Measurements from ENCODE around the gene MST1R.

MST1R gene

DNA sequence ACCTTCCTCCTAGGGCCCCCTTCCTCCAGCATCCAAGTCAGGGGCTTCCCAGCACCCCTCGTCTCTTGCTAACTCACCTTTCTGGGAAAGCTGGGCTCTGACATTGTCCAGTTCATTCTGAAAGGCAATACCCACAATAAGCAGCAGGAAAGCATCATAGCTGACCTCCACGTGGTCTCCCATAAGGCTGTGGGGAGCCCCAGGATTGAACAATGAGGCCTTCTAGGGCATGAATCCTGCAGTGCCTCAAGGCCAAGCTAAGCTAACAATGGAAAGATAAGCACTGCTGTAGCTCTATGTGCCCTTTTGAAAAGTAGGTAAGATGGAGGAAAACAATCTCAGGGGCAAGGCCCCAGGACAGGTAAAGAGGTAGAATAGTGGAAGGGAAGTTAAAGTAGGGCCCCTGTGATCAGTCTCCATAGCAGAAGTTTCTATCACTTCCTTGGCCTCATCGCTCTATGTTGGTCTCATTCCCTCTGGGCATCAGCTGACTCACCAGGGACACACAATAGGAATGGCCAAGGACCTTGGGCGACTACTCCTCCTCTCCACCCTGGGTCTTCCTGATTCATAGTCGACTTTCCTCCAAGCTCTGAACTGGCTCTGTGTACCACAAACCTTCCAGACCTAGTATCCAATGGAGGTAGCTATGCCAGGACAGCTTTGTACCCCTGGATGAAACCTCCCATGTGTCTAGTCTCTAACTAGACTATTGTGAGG lies 59.0 kb downstream of the MST1R start:
- no peak overlapping the region for H3K27ac ChIP-seq
- H3K9ac ChIP-seq, result no peak overlapping the region
- no peaks in the 10 kb centered on the region for H3K9me3 ChIP-seq
- H4K20me1 ChIP-seq, result no peaks in the 10 kb centered on the region
- peaks cover 72% of the 10 kb centered on the region for H3K36me3 ChIP-seq
- no peaks in the 10 kb centered on the region; the same call in 1 of the 2 replicates for H3K27me3 ChIP-seq
- H3K4me3 ChIP-seq, result no peak overlapping the region
- H3K4me1 ChIP-seq, result peaks cover 24% of the 10 kb centered on the region
- no peak overlapping the region for H3K4me2 ChIP-seq
- no peak for TF ChIP-seq Cebpa-rat (IDR thresholded peaks at IDR 0.05)

DNA sequence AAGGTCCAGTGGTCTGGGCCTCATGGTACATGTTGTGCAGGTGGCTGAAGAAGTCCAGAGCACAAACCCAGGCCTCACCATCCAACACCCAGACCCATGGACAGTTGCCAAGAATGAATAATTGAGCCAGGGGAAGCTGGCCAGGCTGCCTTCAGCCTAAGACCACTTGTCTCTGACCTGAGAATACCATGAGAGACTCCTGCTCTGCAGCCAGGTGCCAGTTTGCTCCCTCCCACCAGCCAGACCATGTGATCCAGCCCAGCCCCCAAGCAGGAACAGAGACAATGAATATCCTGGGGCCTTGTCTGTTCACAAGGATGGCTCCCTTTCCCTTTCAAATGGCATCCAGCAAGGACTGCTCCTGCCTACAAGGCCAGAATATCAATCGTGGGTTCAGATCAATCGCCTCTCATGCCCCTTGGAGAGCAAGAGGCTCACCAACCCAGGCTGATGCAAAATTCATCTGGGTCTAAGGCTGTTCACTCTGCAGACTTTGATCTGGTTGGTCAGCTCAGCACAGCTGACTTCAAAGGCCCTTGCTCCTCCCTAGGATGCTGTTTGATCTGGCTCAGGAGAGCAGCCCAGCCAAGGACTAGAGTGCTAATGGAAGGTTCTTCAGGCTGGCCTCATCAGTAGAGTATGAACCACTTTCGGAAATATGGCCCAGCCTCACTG lies 60.7 kb downstream of the MST1R start:
- H3K9me3 ChIP-seq, result no peaks in the 10 kb centered on the region
- no peak overlapping the region for H3K4me3 ChIP-seq
- TF ChIP-seq Cebpa-rat (IDR thresholded peaks at IDR 0.05), result no peak
- no peak overlapping the region for H3K27ac ChIP-seq
- H3K9ac ChIP-seq, result no peak overlapping the region
- H3K27me3 ChIP-seq, result no peaks in the 10 kb centered on the region; the same call in 1 of the 2 replicates
- H3K36me3 ChIP-seq, result peaks cover 75% of the 10 kb centered on the region
- no peak overlapping the region for H3K4me2 ChIP-seq
- no peaks in the 10 kb centered on the region for H4K20me1 ChIP-seq
- peaks cover 37% of the 10 kb centered on the region for H3K4me1 ChIP-seq

DNA sequence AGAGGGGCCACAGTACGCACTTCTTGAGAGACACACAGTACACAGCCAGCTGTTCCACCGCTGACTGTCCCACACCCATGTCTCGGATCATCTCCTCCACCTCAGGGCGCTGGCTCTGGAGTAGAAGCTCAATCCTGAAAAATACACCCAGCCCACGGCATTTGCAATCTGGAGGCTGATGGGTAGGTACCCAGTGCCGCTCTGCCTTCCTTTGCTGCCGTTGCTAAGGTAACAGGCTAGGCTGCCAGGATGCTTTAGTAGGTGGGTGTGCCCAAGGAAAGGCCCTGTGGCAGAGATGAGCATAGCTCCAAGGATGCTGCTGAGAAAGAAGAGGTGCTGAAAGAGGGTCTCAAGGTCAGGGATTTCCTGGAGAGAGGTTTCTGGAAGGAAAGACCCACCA lies 61.9 kb downstream of the MST1R start:
- H3K36me3 ChIP-seq, result peaks cover 75% of the 10 kb centered on the region
- no peak overlapping the region for H3K4me3 ChIP-seq
- H4K20me1 ChIP-seq, result no peaks in the 10 kb centered on the region
- no peaks in the 10 kb centered on the region for H3K9me3 ChIP-seq
- H3K27ac ChIP-seq, result peak overlapping the region; percentile 79
- H3K4me2 ChIP-seq, result peak overlapping the region; percentile 69
- H3K9ac ChIP-seq, result no peak overlapping the region; the same call in 1 of the 2 replicates
- H3K4me1 ChIP-seq, result peaks cover 37% of the 10 kb centered on the region
- no peak for TF ChIP-seq Cebpa-rat (IDR thresholded peaks at IDR 0.05)
- no peaks in the 10 kb centered on the region; the same call in 1 of the 2 replicates for H3K27me3 ChIP-seq

DNA sequence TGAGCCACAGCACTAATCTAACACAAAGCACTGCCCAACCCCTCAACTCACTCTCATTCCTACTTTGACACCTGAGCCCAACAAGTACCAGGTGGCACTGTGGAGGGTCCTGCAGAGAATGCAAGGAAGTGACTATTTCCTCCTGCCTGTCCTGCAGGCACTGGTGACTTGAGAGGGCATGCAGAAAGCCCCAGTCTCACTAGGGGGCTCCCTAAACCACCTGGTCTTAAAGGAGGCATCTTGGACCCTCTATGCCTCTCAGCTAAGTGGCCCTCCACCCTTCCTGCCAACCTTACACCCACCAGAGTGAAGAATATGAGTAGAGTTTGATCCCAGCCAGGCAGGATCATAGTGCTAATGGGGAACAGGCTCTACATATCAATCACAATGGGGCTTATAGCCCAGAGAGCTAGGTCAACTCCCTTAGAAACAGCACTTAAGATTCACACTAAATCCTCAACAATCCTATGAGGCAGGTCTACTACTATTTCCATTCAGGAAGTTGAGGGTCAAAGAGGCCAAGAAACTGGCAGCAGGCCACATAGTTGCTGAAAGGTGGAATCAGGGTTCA lies 62.5 kb downstream of the MST1R start:
- H3K36me3 ChIP-seq, result peaks cover 75% of the 10 kb centered on the region
- H3K27ac ChIP-seq, result peak overlapping the region; percentile 79
- TF ChIP-seq Cebpa-rat (IDR thresholded peaks at IDR 0.05), result no peak
- H4K20me1 ChIP-seq, result no peaks in the 10 kb centered on the region
- peaks cover 37% of the 10 kb centered on the region for H3K4me1 ChIP-seq
- H3K9me3 ChIP-seq, result no peaks in the 10 kb centered on the region
- peak overlapping the region; percentile 69 for H3K4me2 ChIP-seq
- H3K9ac ChIP-seq, result peak overlapping the region; percentile 71; the same call in 1 of the 2 replicates
- H3K4me3 ChIP-seq, result 0 out of 2 replicates have a peak overlapping the region, but pooled peaks have one; percentile 2
- no peaks in the 10 kb centered on the region; the same call in 1 of the 2 replicates for H3K27me3 ChIP-seq

DNA sequence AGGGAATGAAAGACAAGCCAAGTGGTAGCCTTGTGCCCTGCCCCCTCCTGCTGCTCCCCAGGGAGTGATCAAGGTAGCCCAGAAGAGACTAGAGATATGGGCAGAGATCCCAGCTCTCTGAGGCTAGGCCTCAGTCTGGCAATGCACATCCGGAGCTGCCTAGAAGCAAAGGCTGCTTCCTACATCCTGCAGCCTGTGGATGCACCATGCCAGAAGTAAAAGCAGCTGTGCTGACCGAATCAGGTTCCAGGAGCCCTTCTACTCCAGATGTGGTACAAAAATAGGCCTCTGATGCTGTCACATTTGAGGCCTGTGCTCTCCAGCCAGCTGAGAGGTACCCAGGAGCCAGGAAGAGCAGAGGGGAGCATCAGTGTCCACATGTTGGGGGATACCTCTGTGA lies 63.3 kb downstream of the MST1R start:
- no peaks in the 10 kb centered on the region; the same call in 1 of the 2 replicates for H3K27me3 ChIP-seq
- H3K4me1 ChIP-seq, result peaks cover 37% of the 10 kb centered on the region
- no peaks in the 10 kb centered on the region for H3K9me3 ChIP-seq
- peaks cover 72% of the 10 kb centered on the region for H3K36me3 ChIP-seq
- H3K4me2 ChIP-seq, result peak overlapping the region; percentile 69
- H3K9ac ChIP-seq, result peak overlapping the region; percentile 71
- no peak for TF ChIP-seq Cebpa-rat (IDR thresholded peaks at IDR 0.05)
- no peaks in the 10 kb centered on the region for H4K20me1 ChIP-seq
- 0 out of 2 replicates have a peak overlapping the region, but pooled peaks have one; percentile 2 for H3K4me3 ChIP-seq
- H3K27ac ChIP-seq, result peak overlapping the region; percentile 79

DNA sequence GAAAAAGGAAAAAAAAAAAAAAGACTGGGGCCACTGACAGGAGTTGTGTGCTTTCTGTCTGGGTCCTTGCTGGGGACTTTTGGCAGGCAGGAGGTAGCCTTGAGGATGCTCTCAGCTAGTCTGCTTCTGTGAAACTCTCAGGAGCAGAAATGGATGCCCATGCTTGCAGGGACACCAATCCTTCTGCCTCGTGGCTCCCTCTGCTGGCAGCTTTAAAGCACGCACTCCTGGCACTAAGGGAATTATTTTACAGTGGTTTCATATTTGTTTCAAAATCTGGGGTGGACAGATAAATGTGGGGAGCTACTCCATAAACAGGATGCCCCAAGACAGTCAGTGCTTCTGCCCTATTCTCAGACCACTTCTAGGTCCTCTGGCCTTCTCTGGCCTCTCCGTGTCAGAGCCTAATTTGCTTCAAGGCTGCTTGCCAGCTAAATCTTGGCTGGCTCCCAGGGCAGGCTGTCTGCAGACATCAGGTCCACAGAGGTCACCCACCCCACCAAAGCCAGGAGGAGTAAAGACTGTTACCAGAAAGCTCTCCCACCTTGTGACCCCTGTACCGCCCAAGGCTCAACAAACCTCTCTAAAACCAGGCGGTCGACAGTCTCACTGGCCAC lies 64.4 kb downstream of the MST1R start:
- Histone ChIP-seq H3K9me3 (no peaks in the 10 kb centered on the region), H3K27ac (peak overlapping the region; percentile 79), H3K4me1 (peaks cover 37% of the 10 kb centered on the region), H3K27me3 (no peaks in the 10 kb centered on the region; the same call in 1 of the 2 replicates), H3K4me2 (peak overlapping the region; percentile 69), H3K9ac (peak overlapping the region; percentile 71; the same call in 1 of the 2 replicates), H3K4me3 (no peak overlapping the region), H3K36me3 (peaks cover 72% of the 10 kb centered on the region), H4K20me1 (no peaks in the 10 kb centered on the region)
- no peak for TF ChIP-seq Cebpa-rat (IDR thresholded peaks at IDR 0.05)
